Type B pancreatic cell (in vitro differentiated cells): ENCODE data around the gene INTS11. TPM values are rescaled to one million over a fixed set of nuclear protein-coding genes. Genes with fewer than 3 reads are reported as not detected.

Experiments
- DNase-seq: peaks from one replicate; pipeline ENCODE4 v3.0.0; 2021; ENCODE audit warnings: mixed read lengths; ENCODE audit not compliant: unreplicated experiment; ENCODE audit errors: extremely low spot score
- H3K27ac Mint-ChIP-seq: 2 replicates; pipeline ENCODE4 v1.8.0; 2021; ENCODE audit warnings: mild to moderate bottlenecking, mixed read lengths
- H3K27me3 Mint-ChIP-seq: 2 replicates; pipeline ENCODE4 v1.8.0; 2021; ENCODE audit warnings: mixed read lengths
- H3K36me3 Mint-ChIP-seq: 2 replicates; pipeline ENCODE4 v1.8.0; 2021; ENCODE audit warnings: mixed read lengths
- H3K4me1 Mint-ChIP-seq: one replicate; pipeline ENCODE4 v1.8.0; 2021; ENCODE audit warnings: mixed read lengths; ENCODE audit not compliant: unreplicated experiment
- H3K4me3 Mint-ChIP-seq: 2 replicates; pipeline ENCODE4 v1.8.0; 2021; ENCODE audit warnings: mild to moderate bottlenecking, mixed read lengths
- H3K9me3 Mint-ChIP-seq: 2 replicates; pipeline ENCODE4 v1.8.0; 2021; ENCODE audit warnings: mixed read lengths
- total RNA-seq: library from RNA; stranded (reverse); gene quantifications from 2 replicates; pipeline ENCODE4 v1.2.1, GENCODE V29; 2021; ENCODE audit warnings: low replicate concordance
- TF ChIP-seq, protein P1 (sequence below): fragments of 200-600 bp; sonication (generic); conservative IDR thresholded peaks from 2 replicates; pipeline ENCODE4 v1.5.0; 2021; ENCODE audit warnings: antibody characterized with exemption, mild to moderate bottlenecking

INTS11 gene
- total RNA-seq, 1 donor from 2014 or later: 138 TPM

DNA sequence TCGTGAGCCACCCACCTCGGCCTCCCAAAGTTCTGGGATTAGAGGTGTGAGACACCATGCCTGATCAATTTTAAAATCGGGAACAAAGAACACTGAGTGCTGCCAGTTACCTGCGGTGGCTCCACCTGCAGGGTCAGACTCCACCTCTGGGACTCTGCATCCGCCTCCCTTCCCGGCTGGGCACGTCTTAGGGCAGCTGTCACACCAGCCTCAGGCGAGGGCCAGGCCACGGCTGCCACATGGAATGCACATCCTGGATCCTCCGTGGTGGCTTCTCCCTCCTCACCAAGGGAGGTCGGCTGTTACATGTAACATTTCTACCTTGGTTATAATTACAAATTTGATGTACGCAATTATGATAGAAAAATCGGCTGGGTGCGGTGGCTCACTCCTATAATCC is 39.8 kb upstream of the INTS11 start:
- H3K27me3 Mint-ChIP-seq: no peaks in the 10 kb centered on the region
- no peak overlapping the region for H3K27ac Mint-ChIP-seq

DNA sequence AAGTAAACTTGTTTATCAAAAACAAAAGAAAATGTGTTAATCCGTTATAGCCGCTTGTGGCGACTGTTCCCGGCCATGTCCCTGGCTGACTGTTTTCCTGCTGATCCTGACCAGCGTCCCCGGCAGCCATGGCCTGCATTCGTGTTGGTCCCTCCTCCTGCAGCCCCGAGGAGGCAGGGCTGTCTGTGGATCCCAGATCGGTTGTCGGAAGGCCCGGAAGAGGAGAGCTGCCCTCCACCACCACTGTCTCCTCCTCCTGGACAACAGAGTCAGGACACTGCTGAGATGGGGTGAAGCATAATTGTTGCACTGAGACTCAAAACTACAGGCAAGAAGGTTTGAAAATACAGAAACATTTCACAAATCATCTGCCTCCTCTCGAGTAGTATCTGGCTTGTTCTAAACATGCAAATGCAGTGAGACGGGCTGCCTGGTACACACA is 37.5 kb upstream of the INTS11 start:
- peaks cover 20% of the 10 kb centered on the region for H3K4me1 Mint-ChIP-seq
- H3K9me3 Mint-ChIP-seq: no peaks in the 10 kb centered on the region
- H3K4me3 Mint-ChIP-seq: peak overlapping the region; percentile 61
- H3K36me3 Mint-ChIP-seq: no peaks in the 10 kb centered on the region
- TF ChIP-seq, protein P1, sequence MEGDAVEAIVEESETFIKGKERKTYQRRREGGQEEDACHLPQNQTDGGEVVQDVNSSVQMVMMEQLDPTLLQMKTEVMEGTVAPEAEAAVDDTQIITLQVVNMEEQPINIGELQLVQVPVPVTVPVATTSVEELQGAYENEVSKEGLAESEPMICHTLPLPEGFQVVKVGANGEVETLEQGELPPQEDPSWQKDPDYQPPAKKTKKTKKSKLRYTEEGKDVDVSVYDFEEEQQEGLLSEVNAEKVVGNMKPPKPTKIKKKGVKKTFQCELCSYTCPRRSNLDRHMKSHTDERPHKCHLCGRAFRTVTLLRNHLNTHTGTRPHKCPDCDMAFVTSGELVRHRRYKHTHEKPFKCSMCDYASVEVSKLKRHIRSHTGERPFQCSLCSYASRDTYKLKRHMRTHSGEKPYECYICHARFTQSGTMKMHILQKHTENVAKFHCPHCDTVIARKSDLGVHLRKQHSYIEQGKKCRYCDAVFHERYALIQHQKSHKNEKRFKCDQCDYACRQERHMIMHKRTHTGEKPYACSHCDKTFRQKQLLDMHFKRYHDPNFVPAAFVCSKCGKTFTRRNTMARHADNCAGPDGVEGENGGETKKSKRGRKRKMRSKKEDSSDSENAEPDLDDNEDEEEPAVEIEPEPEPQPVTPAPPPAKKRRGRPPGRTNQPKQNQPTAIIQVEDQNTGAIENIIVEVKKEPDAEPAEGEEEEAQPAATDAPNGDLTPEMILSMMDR: no peak
- peak overlapping the region; percentile 71 for H3K27ac Mint-ChIP-seq
- no peak for DNase-seq
- H3K27me3 Mint-ChIP-seq: no peaks in the 10 kb centered on the region

More for the DNA sequence above, 39.8 kb upstream of the INTS11 start:
- Mint-ChIP-seq H3K9me3 (no peaks in the 10 kb centered on the region), H3K36me3 (no peaks in the 10 kb centered on the region), H3K4me1 (peaks cover 16% of the 10 kb centered on the region), H3K4me3 (no peak overlapping the region)
- TF ChIP-seq, protein P1: no peak
- DNase-seq: no peak

DNA sequence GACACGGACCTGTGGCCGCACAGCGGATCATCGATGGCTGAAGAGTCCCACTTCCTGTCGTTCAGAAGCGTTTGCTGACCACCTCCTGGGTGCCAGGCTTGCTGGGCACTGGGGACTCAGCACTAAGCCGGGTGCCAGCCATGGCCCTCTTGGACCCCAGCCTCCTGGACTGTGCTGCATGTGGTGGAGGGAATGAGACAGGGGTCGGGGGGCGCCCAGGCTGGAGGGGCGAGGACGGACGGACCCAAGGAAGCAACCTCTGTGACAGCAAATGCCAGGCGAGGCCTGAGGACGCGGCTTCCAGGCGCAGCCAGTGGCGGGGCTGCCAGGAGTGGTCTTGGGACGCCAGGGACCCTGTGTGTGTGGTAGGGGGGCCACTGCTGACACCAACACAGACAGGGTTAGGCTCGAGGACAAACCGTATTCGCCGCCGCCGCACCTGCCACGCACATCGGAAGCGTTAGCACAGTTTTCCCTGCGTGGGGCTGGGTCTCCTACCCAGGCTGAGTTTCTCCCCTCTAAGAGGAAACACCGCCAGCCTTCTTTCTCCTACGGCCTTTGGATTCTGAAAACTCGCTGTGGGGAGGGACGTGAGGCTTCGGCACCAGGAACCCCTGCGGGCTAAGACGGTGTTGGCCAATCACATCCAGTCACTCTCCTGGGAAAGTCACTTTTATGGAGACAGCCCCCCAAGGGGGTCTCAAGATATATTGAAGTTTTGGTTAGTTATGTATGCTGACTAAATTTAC is 36.9 kb upstream of the INTS11 start:
- DNase-seq: no peak
- H3K9me3 Mint-ChIP-seq: no peaks in the 10 kb centered on the region
- H3K36me3 Mint-ChIP-seq: no peaks in the 10 kb centered on the region
- H3K4me3 Mint-ChIP-seq: peak overlapping the region; percentile 13
- peaks cover 20% of the 10 kb centered on the region for H3K4me1 Mint-ChIP-seq
- H3K27ac Mint-ChIP-seq: peak overlapping the region; percentile 73
- TF ChIP-seq, protein P1: no peak
- no peaks in the 10 kb centered on the region for H3K27me3 Mint-ChIP-seq

DNA sequence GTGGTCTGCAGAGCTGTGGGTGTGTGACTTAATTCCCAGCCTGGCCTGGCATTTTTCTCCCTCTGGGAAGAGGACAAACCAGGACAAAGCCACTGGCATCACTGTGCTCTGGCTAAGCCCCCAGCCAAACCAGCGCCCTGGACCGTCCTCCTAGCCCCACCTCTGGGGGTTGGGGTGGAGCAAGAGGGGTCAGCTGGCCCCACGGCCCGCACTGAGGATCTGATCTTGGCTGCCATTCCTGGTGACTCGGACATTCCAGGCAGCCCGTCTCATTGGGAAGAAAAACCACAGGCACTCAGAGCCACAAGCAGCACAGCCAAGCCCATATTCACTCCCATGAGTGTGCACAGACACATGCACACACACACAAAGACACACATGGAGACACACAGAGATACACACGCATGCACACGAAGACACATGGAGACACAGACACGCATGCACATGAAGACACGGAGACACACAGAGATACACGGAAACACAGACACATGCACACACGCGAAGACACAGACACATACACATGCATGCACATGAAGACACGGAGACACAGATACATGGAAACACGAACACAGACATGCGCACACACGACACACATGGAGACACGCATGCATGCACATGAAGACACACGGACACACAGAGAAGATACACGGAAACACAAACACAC is 36.2 kb upstream of the INTS11 start:
- DNase-seq: no peak
- TF ChIP-seq, protein P1: no peak
- peaks cover 20% of the 10 kb centered on the region for H3K4me1 Mint-ChIP-seq
- H3K9me3 Mint-ChIP-seq: no peaks in the 10 kb centered on the region
- H3K36me3 Mint-ChIP-seq: no peaks in the 10 kb centered on the region
- H3K4me3 Mint-ChIP-seq: peak overlapping the region; percentile 13
- H3K27me3 Mint-ChIP-seq: no peaks in the 10 kb centered on the region
- H3K27ac Mint-ChIP-seq: peak overlapping the region; percentile 73

DNA sequence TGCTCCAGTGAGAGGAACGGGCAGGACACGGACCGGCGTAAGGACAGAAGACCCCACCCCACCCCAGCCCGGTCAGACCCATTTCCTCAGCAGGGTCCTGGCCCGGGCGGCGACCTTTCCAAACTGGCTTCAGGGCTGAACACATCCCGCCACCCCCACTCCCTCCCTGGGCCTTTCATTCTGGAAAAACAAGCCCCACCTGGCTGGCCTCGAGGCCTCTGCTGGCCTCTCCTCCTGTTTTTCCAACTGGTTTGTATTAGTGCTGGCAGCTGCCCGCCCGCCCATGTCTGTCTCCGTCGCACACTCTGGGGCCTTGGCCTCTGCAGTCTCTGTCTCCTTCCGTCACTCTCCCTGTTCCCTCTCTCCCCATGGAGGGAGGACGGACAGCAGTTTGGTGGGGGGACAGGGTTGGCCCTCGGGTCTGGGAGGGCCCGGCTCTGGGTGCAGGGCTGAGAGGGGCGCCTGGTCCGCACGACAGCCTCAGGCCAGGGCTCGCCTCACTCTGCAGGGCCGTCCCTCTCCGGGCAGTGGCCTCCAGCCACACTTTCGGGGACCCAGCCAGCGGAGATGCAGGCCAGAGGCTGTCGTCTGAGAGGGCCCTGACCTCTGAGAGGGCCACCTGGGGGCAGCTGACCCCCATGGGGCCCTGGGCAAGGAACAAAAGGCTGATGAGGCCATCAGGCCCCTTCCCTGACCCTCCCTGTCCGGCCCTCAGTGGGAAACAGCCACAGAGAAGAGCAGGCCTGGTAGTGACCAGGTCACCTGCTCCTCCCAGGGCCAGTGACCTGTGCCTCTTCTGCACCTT is 35.4 kb upstream of the INTS11 start:
- H3K27me3 Mint-ChIP-seq: no peaks in the 10 kb centered on the region
- DNase-seq: no peak
- TF ChIP-seq, protein P1: no peak
- H3K9me3 Mint-ChIP-seq: no peaks in the 10 kb centered on the region
- H3K27ac Mint-ChIP-seq: peak overlapping the region; percentile 80
- no peaks in the 10 kb centered on the region for H3K36me3 Mint-ChIP-seq
- peak overlapping the region; percentile 80 for H3K4me3 Mint-ChIP-seq
- H3K4me1 Mint-ChIP-seq: peaks cover 20% of the 10 kb centered on the region
